ENCODE data around the gene DPH7.
"Not testable (repeated sequence)": the region's sequence is repeated elsewhere in the genome, so short reads cannot be mapped to it uniquely, and the experiment has no call there.

Gene DPH7

DNA sequence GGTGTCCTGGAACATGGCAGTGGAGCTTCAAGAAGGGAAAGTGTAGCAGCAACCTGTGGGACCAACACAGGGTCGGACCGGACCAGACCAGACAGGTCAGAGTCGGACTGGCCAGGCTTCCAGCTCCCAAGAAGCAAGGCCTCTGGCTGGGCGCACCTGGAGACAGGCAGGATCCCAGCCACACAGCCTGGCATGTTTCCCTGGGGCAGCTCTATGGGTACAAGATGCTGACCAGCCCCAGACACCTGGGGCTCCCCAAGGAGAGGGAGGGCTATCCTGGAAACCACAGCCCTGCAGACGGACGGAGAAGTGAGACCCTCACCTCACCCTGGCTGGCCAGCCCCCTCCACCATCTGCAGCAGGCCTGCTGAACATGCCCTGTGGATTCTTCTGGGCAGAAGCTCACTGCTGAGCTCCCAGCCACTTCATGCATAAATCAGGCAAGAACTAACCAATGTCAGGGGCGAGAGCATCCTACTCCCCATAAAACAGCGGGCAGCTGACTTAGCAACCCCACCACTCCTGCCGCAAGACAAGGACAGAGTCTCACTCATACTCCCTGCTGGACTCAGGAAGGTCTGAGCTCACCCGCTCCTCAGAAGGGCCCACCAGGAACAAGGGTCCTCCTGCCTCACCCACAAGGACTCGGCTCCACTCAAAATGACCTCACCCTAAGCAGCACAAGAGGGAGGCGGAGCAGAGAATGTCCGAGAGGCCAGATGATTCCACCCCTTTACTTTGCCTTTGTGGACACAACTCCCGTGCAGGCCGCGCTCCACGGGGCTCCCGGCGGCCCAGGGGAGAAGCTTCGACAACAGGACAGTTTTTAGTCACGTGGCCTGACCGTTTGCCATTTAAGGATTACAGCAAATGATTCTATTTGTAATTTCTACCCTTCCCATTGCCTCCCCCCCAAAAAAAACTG is 2.9 kb upstream of the DPH7 start:
- in situ Hi-C loops (cut with HindIII; ENCODE audit: low sequenced_read_pairs): no loop called here

DNA sequence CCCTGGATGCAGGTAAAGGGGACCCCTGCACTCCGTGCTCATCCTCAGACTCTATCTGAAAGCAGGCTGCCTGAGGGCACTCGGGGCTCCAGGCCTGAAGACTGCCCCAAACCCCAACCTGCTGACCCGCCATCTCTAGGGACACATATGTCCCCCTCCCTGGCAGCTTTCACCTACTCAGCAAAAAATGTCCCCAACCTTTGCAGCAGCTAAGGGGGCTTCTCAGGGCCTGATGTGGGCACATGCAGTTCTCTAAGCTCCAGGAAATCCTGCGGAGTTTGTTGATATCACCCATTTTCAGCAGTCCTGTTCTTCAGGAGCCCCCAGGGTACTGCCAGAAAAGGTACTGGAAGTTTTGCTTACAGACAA is 2.2 kb upstream of the DPH7 start:
- in situ Hi-C loops (cut with HindIII; ENCODE audit: low sequenced_read_pairs): no loop called here

GRCh38 chr9:137580209-137580953 is 1.7 kb upstream of the DPH7 start:
- in situ Hi-C loops (cut with HindIII; ENCODE audit: low sequenced_read_pairs): no loop called here

- in situ Hi-C loops (cut with HindIII; ENCODE audit: low sequenced_read_pairs): no loop called here
Observed at GRCh38 chr9:137579259-137579604, 507 bp upstream of the DPH7 start.

DNA sequence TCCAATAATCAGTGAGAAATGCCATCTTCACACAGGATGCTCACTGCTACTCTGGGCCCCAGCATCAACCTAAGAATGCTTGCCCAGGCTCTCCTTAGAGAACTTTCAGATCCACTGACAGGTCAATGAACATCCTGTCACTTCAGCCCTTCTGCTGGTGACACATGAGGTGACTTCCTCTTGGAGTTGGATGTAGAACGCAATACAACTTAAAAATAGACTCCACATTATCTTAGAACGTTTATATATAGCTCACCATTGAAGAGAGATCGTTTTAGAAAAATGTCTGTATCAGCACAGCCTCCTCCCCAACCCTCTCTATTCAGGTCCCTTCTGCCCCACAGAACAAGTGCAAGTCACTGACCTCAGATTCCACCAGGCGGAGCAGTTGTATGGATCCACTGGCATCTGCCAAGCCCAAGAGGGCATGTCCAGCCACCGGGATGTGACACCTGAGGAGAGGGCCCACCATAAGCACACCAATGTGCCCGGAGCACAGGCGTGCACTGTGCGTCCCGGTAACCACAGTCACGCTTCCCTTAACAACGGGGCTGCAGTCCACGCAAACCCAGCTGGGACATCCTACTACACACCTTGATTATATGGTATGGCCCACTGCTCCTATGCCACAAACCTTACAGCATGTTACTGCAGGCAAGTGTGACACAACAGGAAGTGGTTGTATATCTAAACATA is 2.9 kb downstream of the DPH7 start:
- in situ Hi-C loops (cut with HindIII; ENCODE audit: low sequenced_read_pairs): no loop called here

GRCh38 chr9:137575364-137575715 is 3.4 kb downstream of the DPH7 start:
- in situ Hi-C loops (cut with HindIII; ENCODE audit: low sequenced_read_pairs): no loop called here

DNA sequence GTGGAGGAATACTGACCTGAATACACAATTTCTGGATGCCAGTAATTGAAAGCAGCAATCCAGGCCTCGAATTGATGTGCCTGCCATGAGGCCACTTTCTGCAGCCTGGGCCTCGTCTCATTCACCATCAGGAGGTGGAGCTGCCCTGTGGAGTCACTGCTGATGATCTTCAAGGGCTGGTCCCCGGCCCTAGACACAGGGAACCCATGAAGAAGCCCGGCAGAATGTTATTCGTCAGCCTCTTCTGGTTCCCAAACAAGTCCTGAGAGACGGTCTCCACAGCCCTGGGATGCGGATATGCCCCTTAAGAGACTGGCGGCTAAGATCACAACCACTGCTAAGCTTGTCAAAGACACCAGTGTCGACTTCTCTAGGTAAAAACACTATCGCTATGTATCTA is 4.5 kb downstream of the DPH7 start:
- in situ Hi-C loops (cut with HindIII; ENCODE audit: low sequenced_read_pairs): no loop called here

- in situ Hi-C loops (cut with HindIII; ENCODE audit: low sequenced_read_pairs): no loop called here
Observed at GRCh38 chr9:137570566-137570965, 8.2 kb downstream of the DPH7 start.

- in situ Hi-C loops (cut with HindIII; ENCODE audit: low sequenced_read_pairs): no loop called here
Observed at GRCh38 chr9:137569609-137570203, 9.0 kb downstream of the DPH7 start.

DNA sequence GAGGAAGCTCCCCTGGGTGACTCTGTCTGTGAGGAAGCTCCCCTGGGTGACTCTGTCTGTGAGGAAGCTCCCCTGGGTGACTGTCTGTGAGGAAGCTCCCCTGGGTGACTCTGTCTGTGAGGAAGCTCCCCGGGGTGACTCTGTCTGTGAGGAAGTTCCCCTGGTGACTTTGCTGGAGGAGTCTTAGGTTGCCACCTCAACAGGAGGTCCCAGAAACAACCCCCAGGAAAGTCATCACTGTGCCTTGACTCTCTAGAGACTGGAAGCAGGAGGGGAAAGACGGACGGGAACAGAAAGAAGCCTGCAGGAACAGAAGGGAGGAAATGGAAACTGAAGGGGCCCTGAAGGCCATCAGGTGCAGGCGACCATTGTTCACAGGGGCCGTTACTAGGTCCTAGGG is 10.3 kb downstream of the DPH7 start:
- in situ Hi-C loops (cut with HindIII; ENCODE audit: low sequenced_read_pairs): not testable (repeated sequence)

GRCh38 chr9:137564817-137565411 is 13.8 kb downstream of the DPH7 start:
- in situ Hi-C loops (cut with HindIII; ENCODE audit: low sequenced_read_pairs): no loop called here

DNA sequence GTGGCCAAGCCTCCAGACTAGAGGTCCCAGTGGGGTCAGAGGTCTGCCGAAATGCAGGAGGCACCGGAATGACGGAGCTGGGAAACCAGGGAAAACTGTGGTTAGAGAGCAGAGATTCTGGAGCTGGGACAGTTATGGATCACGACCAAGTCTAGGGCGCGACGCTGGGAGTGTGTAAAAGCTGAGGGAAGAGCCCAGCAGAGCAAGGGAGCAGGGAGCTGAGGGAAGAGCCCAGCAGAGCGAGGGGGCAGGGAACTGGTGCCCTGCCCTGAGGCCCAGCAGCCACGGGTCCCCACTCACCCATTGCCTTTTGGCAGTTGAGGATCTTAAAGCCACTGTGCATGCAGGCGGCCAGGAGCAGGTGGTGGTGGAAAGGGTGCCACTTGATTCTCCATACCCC is 14.6 kb downstream of the DPH7 start:
- in situ Hi-C loops (cut with HindIII; ENCODE audit: low sequenced_read_pairs): no loop called here

DNA sequence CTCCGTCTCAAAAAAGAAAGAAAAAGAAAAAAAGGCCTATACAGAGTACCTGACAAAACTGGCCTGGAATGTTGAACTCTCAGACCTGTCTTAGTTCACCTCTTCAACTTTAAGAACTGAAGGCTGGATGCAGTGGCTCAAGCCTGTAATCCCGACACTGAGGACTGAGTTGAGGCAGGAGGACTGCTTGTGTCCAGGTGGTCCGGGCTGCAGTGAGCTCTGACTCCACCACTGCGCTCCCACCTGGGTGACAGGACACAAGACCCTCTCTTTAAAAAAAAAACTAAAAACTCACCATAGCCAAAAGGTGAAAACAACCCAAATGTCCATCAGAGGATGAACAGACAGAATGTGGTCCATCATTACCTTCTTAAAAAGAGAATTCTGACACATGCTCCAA is 20.6 kb downstream of the DPH7 start:
- in situ Hi-C loops (cut with HindIII; ENCODE audit: low sequenced_read_pairs): no loop called here

DNA sequence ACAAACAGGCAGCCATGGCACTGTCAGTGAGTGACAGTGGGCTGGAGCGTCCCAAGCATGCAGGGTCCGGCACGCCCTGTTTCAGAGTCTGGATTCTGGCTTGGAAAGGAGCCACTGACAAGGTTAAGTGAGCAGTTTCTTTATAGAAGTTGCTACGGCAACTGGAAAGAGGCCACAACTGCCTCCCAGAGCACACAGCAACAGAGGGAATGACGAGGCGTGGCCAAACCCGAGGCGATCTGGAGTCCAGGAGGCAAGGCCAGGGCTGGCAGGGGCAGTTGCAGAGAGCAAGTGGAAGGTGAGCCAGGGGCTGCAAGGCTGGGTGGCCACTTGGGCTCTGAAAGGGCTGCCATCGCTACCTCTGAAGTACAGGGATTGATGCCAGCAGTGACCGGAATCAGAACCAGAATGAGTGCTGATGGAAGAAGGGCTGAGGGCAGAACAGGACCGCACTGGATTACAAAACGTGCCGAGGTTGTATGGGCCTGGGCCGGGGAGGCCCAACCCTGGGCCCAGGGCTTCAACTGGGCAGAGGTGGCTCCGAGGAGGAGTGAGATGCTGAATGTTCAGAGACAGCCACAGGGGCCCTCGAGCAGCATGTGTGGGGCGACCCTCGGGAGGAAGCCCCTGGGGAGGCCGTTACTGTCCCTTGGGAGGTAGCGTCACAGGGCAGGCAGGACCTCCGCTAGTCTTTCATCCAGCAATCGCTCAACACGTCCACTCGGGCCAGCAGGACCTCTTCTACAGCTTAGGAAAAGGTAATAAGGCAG is 22.5 kb downstream of the DPH7 start:
- in situ Hi-C loops (cut with HindIII; ENCODE audit: low sequenced_read_pairs): no loop called here

GRCh38 chr9:137555179-137555578 is 23.5 kb downstream of the DPH7 start:
- in situ Hi-C loops (cut with HindIII; ENCODE audit: low sequenced_read_pairs): no loop called here

DNA sequence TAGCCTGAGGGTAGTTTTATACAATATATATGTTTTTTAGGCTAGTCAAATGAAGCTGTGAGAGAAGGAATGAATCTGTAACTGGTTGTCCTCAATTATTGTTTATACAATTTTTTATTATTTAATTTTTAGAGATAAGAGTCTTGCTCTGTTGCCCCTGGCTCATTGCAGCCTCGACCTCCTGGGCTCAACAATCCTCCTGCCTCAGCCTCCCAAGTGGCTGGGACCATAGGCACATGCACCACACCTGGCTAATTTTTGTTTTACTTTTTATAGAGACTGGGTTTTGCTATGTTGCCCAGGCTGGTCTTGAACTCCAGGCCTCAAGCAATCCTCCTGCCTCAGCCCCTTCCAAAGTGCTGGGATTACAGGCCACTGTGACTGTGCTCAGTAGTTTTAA is 24.4 kb downstream of the DPH7 start:
- in situ Hi-C loops (cut with HindIII; ENCODE audit: low sequenced_read_pairs): no loop called here

DNA sequence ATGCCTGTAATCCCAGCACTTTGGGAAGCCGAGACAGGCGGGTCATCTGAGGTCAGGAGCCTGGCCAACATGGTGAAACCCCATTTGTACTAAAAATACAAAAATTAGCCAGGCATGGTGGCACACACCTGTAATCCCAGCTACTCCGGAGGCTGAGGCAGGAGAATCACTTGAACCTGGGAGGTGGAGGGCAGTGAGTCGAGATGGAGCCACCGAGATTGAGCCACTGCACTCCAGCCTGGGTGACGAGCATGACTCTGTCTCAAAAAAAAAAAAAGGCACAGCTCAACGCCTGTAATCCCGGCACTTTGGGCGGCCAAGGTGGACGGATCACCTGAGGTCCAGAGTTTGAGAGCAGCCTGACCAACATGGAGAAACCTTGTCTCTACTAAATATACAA is 25.1 kb downstream of the DPH7 start:
- in situ Hi-C loops (cut with HindIII; ENCODE audit: low sequenced_read_pairs): not testable (repeated sequence)

GRCh38 chr9:137552022-137552768 is 26.5 kb downstream of the DPH7 start:
- in situ Hi-C loops (cut with HindIII; ENCODE audit: low sequenced_read_pairs): no loop called here

DNA sequence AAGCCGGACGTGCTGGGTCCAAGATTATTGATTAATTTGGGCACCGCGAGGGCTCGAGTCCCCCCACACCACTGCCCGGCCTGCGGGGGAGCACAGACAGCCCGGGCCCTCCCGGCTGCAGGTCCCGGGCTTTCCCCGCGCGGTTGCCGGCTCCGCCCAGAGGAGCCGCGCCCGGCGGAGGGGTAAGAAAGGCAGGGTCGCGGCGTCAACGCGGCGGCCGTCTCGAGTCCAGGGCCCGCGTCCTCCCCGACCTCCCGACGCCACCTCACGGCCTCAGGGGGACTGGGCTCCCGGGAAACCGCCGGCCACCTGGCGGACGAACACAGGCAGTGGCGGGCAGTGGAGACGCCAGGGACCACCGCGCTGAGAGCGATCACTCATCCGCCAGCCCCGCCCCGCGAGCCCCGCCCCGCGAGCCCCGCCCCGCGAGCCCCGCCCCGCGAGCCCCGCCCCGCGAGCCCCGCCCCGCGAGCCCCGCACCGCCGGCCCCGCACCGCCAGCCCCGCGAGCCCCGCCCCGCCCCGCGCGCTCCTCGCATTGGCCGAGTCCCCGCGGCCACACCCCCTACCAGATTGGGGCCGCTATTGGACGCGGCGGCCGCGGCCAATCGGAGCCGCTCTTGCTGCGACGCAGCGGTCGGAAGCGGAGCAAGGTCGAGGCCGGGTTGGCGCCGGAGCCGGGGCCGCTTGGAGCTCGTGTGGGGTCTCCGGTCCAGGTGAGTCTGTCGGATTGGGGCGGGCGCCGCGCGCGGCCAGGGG is 27.3 kb downstream of the DPH7 start, which contains the start of gene MRPL41:
TSS of gene MRPL41 (plus strand) at position 616 of the 758 bp plus-strand sequence. CDS start 203 bp downstream, outside the sequence.
- in situ Hi-C loops (cut with HindIII; ENCODE audit: low sequenced_read_pairs): no loop called here

Data from DLD1 (cell line).